Tibial nerve (tissue), 3 donors: ENCODE measurements around the gene ANO10.

Experiments used
- POLR2A ChIP-seq, 2 donors: fragments of 450-650 bp; IDR thresholded peaks; one replicate each; pipeline ENCODE4 v1.6.1; 2017; ENCODE audit warnings: antibody characterized with exemption in 2 of 2, mild to moderate bottlenecking in 2 of 2, moderate library complexity in 2 of 2
- TF ChIP-seq, protein P1 (sequence below), 5 experiments: fragments of 200-600 bp in 3 of 5; fragments of 450-650 bp in 2 of 5; sonication (generic) in 3 of 5; IDR thresholded peaks; one replicate each; pipeline ENCODE4 v1.5.1; 2016 to 2019; ENCODE audit warnings: antibody characterized with exemption in 5 of 5, mild to moderate bottlenecking in 3 of 5, moderate library complexity in 2 of 5

DNA sequence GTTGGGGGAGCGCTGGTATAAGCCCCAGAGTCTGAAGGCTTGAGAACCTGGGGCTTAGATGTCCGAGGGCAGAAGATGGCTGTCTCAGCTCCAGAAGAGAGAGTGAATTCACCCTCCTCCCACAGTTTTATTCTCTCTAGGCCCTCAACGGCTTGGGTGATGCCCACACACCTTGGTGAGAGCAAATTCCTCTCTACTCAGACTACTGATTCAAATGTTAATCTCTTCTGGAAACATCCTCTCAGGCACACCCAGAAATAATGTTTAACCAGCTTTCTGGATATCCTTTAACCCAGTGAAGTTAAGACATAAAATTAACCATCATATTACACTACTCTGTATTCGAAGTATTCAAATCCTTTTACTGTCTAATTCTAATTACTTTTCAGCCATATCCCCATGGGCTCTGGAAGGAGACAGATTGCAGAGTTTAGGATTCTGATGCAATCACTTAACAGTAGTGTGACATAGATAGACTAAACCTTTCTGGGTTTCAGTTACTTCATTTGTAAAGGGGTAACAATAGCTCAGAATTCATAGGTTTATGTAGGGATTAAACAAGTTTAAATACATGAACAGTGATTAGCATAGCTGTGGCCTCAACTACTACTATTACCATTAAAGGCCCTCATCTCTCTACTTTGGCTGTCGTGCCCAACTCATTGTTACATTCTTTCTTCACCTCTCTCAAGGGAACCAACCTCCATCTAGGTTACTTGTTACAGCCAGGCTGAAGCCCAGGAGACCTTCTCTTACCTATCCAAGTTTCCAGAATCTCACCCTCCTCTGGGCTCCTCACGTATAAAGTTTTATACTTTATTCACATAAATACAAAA lies 25.7 kb upstream of the ANO10 start:
- TF ChIP-seq, protein P1, sequence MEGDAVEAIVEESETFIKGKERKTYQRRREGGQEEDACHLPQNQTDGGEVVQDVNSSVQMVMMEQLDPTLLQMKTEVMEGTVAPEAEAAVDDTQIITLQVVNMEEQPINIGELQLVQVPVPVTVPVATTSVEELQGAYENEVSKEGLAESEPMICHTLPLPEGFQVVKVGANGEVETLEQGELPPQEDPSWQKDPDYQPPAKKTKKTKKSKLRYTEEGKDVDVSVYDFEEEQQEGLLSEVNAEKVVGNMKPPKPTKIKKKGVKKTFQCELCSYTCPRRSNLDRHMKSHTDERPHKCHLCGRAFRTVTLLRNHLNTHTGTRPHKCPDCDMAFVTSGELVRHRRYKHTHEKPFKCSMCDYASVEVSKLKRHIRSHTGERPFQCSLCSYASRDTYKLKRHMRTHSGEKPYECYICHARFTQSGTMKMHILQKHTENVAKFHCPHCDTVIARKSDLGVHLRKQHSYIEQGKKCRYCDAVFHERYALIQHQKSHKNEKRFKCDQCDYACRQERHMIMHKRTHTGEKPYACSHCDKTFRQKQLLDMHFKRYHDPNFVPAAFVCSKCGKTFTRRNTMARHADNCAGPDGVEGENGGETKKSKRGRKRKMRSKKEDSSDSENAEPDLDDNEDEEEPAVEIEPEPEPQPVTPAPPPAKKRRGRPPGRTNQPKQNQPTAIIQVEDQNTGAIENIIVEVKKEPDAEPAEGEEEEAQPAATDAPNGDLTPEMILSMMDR (IDR thresholded peaks at IDR 0.05): no peak
- TF ChIP-seq POLR2A (IDR thresholded peaks at IDR 0.05): no peak
